Transverse colon (tissue), 3 donors: ENCODE data around the gene EPHA4.

Experiments
- CTCF ChIP-seq, 5 experiments: fragments of 200-600 bp in 3 of 5; fragments of 450-650 bp in 2 of 5; sonication (generic) in 3 of 5; IDR thresholded peaks; 1 replicate in 2 of 5; 2 replicates in 3 of 5; pipeline ENCODE4 v1.5.1; 2016 to 2017; ENCODE audit warnings: antibody characterized with exemption in 5 of 5, inconsistent platforms in 3 of 5, mild to moderate bottlenecking in 2 of 5, moderate library complexity in 1 of 5
- POLR2A ChIP-seq: fragments of 450-650 bp; IDR thresholded peaks from one replicate; pipeline ENCODE4 v1.6.1; 2016; ENCODE audit warnings: antibody characterized with exemption, mild to moderate bottlenecking, moderate library complexity

- TF ChIP-seq CTCF (IDR thresholded peaks at IDR 0.05) (no peak), POLR2A (no peak)
Measured at GRCh38 chr2:221568299-221568698, 3.8 kb downstream of the EPHA4 start.
